SJSA1 (cell line): ENCODE results near the gene MAZ. TPM values are rescaled to one million over a fixed set of nuclear protein-coding genes. Genes with fewer than 3 reads are reported as not detected.

Experiments used
- DNase-seq, 2 experiments: peaks; one replicate each; pipeline ENCODE4 v3.0.0-alpha.2; 2015 to 2020; ENCODE audit warnings: low spot score in 2 of 2, low read depth in 1 of 2
- H3K27ac ChIP-seq: fragments of 250-450 bp; sonication (Bioruptor Pico); 2 replicates; pipeline ENCODE4 v1.5.1; 2020; ENCODE audit warnings: mild to moderate bottlenecking, moderate library complexity
- H3K27me3 ChIP-seq: fragments of 250-450 bp; sonication (Bioruptor Pico); replicated peaks from 2 replicates; pipeline ENCODE4 v1.5.1; 2020; ENCODE audit warnings: mild to moderate bottlenecking, moderate library complexity
- H3K36me3 ChIP-seq: fragments of 250-450 bp; sonication (Bioruptor Pico); 2 replicates; pipeline ENCODE4 v1.5.1; 2020; ENCODE audit warnings: mild to moderate bottlenecking
- H3K4me1 ChIP-seq: fragments of 250-450 bp; sonication (Bioruptor Pico); replicated peaks from 2 replicates; pipeline ENCODE4 v1.6.1; 2021; ENCODE audit warnings: mild to moderate bottlenecking
- H3K4me3 ChIP-seq: fragments of 250-450 bp; sonication (Bioruptor Pico); 2 replicates; pipeline ENCODE4 v1.5.1; 2020; ENCODE audit warnings: mild to moderate bottlenecking
- H3K9me3 ChIP-seq: fragments of 250-450 bp; sonication (Bioruptor Pico); replicated peaks from 2 replicates; pipeline ENCODE4 v1.5.1; 2020; ENCODE audit warnings: mild to moderate bottlenecking
- total RNA-seq: library from RNA; depleted of rRNA; stranded (reverse); fragments of >200 nt; shearing (Covaris generic); gene quantifications from 2 replicates; pipeline ENCODE4 v1.2.3, GENCODE V29; 2014; rRNA removed

MAZ gene
- total RNA-seq, 1 experiment from 2014 or later, result 331 TPM

GRCh38 chr16:29854520-29855100, 48.3 kb downstream of the MAZ start:
- Histone ChIP-seq H3K36me3 (peaks cover 13% of the 10 kb centered on the region), H3K9me3 (no peaks in the 10 kb centered on the region)
- DNase-seq, result no peak

DNA sequence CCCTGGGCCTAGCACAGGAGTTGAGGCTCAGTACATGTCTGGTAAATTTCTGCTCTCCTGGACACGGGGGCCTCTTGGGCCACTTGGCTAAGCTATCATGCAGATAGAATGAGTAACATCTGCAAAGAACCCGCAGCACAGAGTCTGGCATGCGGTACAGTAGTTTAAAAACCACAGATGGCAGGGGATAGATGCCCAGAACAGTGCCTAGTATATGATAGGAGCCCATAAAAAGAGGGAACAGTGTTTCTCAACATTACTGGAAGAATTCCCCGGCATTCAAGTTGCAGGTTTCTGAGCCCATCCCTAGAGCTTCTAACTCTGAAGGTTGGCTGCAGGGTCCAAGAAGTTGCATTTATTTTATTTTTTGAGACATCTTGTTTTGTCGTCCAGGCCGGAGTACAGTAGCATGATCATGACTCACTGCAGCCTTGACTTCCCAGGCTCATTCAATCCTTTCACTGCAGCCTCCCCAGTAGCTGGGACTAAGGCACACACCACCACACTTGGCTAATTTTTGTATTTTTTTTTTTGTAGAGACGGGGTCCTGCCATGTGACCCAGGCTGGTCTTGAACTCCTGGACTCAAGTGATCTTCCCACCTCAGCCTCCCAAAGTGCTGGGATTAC, 50.9 kb downstream of the MAZ start:
- no peaks in the 10 kb centered on the region for H3K27me3 ChIP-seq
- H3K4me1 ChIP-seq, result 0 out of 2 replicates have a peak, but pooled peaks cover 5% of the 10 kb centered on the region
- DNase-seq, result no peak
- H3K36me3 ChIP-seq, result peaks cover 30% of the 10 kb centered on the region
- no peaks in the 10 kb centered on the region for H3K9me3 ChIP-seq
- H3K4me3 ChIP-seq, result no peak overlapping the region
- no peak overlapping the region for H3K27ac ChIP-seq

More at GRCh38 chr16:29854520-29855100, 48.3 kb downstream of the MAZ start:
- no peak overlapping the region for H3K4me3 ChIP-seq
- H3K4me1 ChIP-seq, result no peaks in the 10 kb centered on the region
- no peak overlapping the region for H3K27ac ChIP-seq
- H3K27me3 ChIP-seq, result no peaks in the 10 kb centered on the region

DNA sequence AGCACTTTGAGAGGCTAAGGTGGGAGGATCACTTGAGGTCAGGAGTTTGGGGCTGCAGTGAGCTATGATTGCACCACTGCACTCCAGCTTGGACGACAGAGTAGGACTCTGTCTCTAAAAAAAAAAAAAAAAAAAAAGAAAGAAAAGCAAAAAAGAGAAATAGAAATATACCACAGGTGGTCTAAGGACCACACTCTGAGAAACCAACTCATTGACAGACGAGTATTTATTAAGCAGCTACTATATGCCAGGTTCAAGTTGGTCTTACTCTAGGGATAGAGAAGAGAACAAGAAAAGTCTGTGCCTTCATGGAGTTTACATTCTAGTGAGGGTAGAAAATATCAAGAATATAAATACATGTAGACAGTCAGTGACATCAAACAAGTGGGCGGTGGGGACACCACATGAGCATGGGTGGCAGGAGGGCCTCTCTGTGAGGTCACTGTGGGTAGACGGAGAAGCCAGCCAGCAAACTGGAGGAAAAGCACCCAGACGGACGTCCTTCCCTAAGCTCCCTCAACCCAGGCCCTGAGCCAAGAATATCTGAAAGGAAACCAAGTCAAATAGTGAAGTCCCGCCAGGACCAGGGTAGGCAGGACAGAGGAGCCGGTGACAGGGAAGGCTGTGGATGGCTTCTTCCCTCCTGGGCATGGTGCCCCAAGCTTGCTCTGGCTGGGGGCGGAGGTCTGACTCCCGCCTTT, 52.0 kb downstream of the MAZ start:
- H3K27ac ChIP-seq, result no peak overlapping the region

DNA sequence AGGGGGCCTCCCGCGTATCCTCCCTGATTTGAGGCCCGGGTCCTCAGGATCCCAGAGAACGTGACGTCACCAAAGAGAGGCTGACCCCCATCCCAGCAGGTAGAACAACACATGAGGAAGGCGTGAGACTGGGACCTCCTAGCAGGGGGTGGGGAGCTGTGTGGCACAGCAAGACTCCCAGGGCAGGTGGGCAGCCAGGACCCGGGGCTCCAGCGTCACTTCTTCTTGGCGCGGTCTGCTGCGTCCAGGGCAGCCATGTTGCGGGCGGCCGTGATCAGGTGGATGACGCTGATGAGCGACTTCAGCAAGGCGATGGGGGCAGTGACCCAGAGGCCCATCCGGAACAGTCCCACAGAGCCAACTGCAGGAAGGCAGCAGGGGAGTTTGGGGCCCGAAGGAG, 52.6 kb downstream of the MAZ start:
- no peak for DNase-seq
- Histone ChIP-seq H3K27me3 (no peaks in the 10 kb centered on the region), H3K36me3 (peaks cover 33% of the 10 kb centered on the region), H3K4me3 (no peak overlapping the region), H3K4me1 (peaks cover 9% of the 10 kb centered on the region; the same call in 1 of the 2 replicates), H3K27ac (no peak overlapping the region), H3K9me3 (no peaks in the 10 kb centered on the region)

More for the DNA sequence above, 52.0 kb downstream of the MAZ start:
- DNase-seq, result no peak
- H3K36me3 ChIP-seq, result peaks cover 33% of the 10 kb centered on the region
- H3K4me1 ChIP-seq, result 0 out of 2 replicates have a peak, but pooled peaks cover 5% of the 10 kb centered on the region
- no peaks in the 10 kb centered on the region for H3K27me3 ChIP-seq
- no peaks in the 10 kb centered on the region for H3K9me3 ChIP-seq
- H3K4me3 ChIP-seq, result no peak overlapping the region

DNA sequence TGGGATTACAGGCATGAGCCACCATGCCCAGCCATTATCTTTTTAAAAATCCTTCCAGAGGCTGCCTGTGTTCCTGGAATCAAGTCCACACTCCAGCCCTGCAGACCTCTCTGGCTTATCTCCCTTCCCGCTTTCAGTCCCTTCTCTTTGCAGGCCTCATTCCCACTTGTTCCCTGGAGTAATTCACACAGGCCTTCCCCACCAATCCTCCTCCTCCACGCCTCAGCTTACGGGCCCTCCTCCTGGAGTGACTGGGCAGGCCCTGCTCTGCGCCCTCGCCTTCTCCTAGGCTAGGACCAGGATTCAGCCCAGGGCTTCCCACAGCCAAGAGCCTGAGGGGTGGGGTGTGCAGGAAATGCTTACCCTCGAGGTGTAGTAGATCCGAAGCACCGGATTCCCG, 53.9 kb downstream of the MAZ start:
- no peak overlapping the region for H3K27ac ChIP-seq
- DNase-seq, result no peak
- H3K4me3 ChIP-seq, result no peak overlapping the region
- peaks cover 33% of the 10 kb centered on the region for H3K36me3 ChIP-seq
- H3K4me1 ChIP-seq, result peaks cover 9% of the 10 kb centered on the region; the same call in 1 of the 2 replicates
- H3K9me3 ChIP-seq, result no peaks in the 10 kb centered on the region
- H3K27me3 ChIP-seq, result no peaks in the 10 kb centered on the region

Other genes with a start within 250 kb of the MAZ start
- gene SPN, start 143.3 kb upstream of the MAZ start, total RNA-seq, result not detected in 2 replicates
- 0.13 and 1.9 TPM in 2 replicates for gene QPRT, start 127.3 kb upstream of the MAZ start, total RNA-seq
- not detected in 2 replicates for gene C16orf54, start 60.5 kb upstream of the MAZ start, total RNA-seq
- not detected in 2 replicates for gene ZG16, start 28.3 kb upstream of the MAZ start, total RNA-seq
- 95.3 and 137 TPM in 2 replicates for gene KIF22, start 15.8 kb upstream of the MAZ start, total RNA-seq
- 0.11 TPM in 1 of 2 replicates, not detected in the other for gene PRRT2, start 5.7 kb downstream of the MAZ start, total RNA-seq
- 39.3 and 66.0 TPM in 2 replicates for gene PAGR1, start 9.6 kb downstream of the MAZ start, total RNA-seq
- gene MVP, start 13.9 kb downstream of the MAZ start, total RNA-seq, result 138 and 149 TPM in 2 replicates
- gene CDIPT, start 56.7 kb downstream of the MAZ start, total RNA-seq, result 59.9 and 71.6 TPM in 2 replicates
- 13.2 and 13.8 TPM in 2 replicates for gene SEZ6L2, start 93.0 kb downstream of the MAZ start, total RNA-seq
- gene ASPHD1, start 94.0 kb downstream of the MAZ start, total RNA-seq, result 3.7 and 8.8 TPM in 2 replicates
- 10.2 and 43.8 TPM in 2 replicates for gene KCTD13, start 119.7 kb downstream of the MAZ start, total RNA-seq
- gene TMEM219, start 155.6 kb downstream of the MAZ start, total RNA-seq, result 86.2 and 143 TPM in 2 replicates
- 55.7 and 65.8 TPM in 2 replicates for gene TAOK2, start 167.3 kb downstream of the MAZ start, total RNA-seq
- 20.3 and 28.0 TPM in 2 replicates for gene HIRIP3, start 189.1 kb downstream of the MAZ start, total RNA-seq
- 92.7 and 93.4 TPM in 2 replicates for gene INO80E, start 189.7 kb downstream of the MAZ start, total RNA-seq
- gene DOC2A, start 204.5 kb downstream of the MAZ start, total RNA-seq, result not detected in 2 replicates
- not detected in 2 replicates for gene C16orf92, start 216.7 kb downstream of the MAZ start, total RNA-seq
- 0.55 and 3.1 TPM in 2 replicates for gene TLCD3B, start 224.7 kb downstream of the MAZ start, total RNA-seq